NCI-H2171 (cell line): Measurements from ENCODE around the gene CHD3.

Source experiments
- DNase-seq: peaks from one replicate; lab custom pipeline; 2025; lab: John Stamatoyannopoulos, UW

CHD3 gene

GRCh38 chr17:7894226-7894625 lies 5.6 kb downstream of the CHD3 start:
- DNase-seq: no peak

GRCh38 chr17:7894866-7895265 lies 6.3 kb downstream of the CHD3 start:
- no peak for DNase-seq

GRCh38 chr17:7897090-7897489 lies 8.5 kb downstream of the CHD3 start:
- no peak for DNase-seq

DNA sequence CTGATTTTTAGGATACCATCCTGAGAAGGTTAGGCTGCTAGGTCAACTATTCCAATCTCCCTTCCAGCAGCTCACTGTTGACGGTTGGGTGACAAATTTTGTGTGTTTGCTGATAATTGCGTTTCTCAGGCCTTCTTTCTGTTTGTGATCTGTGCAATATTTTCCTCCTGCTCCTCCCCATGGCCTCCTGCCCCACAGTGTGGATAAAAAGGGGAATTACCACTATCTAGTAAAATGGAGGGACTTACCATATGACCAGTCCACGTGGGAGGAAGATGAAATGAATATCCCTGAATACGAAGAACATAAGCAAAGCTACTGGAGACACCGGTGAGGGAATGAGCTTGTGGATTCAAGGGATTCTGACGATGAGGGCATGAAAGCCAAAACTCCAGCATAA lies 9.2 kb downstream of the CHD3 start:
- DNase-seq: no peak

GRCh38 chr17:7903154-7904103 lies 14.8 kb downstream of the CHD3 start:
- DNase-seq: no peak

DNA sequence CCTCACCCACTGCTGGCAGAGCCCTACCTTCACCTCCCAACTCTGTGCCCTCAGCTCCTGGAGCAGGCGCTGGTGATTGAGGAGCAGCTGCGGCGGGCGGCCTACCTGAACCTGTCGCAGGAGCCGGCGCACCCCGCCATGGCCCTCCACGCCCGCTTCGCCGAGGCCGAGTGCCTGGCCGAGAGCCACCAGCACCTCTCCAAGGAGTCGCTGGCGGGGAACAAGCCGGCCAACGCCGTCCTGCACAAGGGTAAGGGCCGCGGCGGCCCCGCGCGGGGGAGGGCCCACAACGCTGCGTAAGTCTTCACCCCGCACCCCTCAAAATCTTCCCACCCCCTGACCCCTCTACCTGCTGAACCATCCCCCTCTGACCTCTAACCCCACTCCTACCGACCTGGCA lies 20.5 kb downstream of the CHD3 start:
- no peak for DNase-seq

DNA sequence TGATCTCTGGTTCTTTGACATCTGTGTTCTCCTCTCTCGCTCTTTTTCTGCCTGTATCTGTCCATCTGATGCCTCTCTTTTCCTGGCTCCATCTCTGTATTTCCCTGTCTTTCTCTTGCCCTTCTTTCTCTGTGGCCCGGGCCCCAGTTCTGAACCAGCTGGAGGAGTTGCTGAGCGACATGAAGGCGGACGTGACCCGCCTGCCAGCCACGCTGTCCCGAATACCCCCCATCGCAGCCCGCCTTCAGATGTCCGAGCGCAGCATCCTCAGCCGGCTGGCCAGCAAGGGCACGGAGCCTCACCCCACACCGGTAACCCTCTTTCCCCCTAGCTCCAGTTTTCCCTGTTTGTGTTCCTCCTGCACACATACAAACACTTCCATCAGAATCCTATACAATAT lies 21.7 kb downstream of the CHD3 start:
- no peak for DNase-seq

- no peak for DNase-seq
These were observed 22.1 kb downstream of the CHD3 start for GRCh38 chr17:7910711-7911110.

DNA sequence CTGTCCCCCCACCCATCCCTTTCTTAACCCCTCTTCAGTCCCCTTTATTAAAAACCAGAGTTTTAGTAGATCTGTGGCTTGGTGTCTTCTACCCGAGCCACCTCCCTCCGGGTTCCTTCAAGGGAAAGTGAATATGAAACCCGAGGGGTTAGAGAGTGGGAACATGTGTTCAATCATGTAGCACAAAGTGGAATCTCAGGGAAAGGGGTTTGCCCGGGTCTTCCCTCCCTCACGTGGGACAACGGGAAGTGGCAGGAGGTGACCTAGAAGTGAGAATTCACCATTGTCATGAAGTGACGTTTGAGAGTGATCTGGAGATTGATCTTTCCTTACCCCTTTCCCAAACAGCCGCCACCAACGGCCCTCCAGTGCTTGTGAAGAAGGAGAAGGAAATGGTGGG lies 22.5 kb downstream of the CHD3 start:
- no peak for DNase-seq

- peak; percentile 66 for DNase-seq
These were observed 24.4 kb downstream of the CHD3 start for GRCh38 chr17:7912927-7913524.

GRCh38 chr17:7915179-7915610 lies 26.6 kb downstream of the CHD3 start:
- no peak for DNase-seq

GRCh38 chr17:7915611-7916384 lies 27.2 kb downstream of the CHD3 start, which contains the start of gene RNF227:
RNF227 (minus strand) TSS chr17:7916289; CDS start chr17:7916195, 94 bp downstream.
- peak; percentile 99 for DNase-seq

DNA sequence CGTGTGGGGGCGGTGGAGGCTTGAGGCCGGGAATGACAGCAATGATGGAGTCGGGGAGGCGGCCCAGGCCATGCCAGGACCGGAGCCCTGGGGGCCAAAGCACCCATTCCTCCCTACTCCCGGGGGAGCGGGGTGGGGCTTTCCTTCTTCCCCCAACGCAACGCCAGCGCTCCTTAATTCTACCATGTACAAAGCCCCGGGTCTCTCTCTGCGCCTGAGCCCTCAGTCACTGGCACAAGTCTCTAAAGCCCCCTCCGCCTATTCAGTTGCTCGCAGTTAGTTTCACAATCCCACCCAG lies 27.7 kb downstream of the CHD3 start:
- DNase-seq: no peak

GRCh38 chr17:7916808-7917207 lies 28.2 kb downstream of the CHD3 start:
- DNase-seq: no peak

DNA sequence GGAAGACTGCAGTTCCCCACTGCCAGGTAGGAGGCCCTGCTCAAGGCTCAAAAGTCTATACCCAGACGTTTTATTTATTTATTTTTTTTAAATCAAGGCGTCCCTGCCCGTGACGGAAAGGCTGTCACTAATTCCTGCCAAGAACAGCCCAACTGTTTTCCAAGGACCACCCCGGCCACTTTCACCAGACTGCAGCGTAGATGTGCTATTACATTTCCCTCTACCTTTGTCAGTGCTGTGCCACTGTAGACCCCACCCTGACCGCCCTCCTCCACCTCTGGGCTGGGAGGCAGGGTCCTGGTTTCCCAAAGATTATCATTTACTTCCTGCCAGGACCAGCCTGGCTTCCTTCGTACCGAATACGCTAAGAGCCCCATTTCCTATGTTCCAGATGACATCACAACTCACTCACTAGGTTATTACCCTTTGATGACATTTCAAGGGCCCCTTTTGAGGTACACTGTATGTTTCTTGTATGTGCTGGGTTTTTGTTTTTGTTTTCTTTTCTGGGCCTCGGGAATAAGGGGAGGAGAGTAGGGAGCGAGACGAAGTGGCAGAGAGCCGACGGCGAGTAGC lies 33.8 kb downstream of the CHD3 start:
- DNase-seq: no peak

GRCh38 chr17:7922845-7923628 lies 34.4 kb downstream of the CHD3 start:
- no peak for DNase-seq

DNA sequence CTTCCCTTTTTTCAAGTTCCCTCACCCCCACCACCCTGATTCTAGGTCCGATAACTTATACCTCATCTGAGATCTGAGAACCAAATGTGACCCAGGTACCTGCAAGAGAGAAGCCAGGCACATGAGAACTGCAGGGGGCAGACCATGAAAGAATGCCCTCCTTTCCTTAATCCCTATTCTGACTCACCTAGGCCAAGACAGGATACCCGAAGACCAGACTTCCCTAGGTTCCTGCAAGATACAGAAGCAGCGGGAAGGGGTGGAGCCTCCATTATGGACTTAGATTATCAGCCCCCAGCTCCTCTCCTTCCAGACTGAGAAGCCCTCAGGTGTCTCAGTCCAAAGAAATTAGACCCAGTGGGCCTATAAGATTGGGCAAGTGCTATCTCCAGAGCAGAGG lies 39.0 kb downstream of the CHD3 start:
- no peak for DNase-seq

GRCh38 chr17:7929158-7930023 lies 40.8 kb downstream of the CHD3 start, which contains the start of gene KCNAB3:
KCNAB3 (minus strand) TSS chr17:7929856; CDS start chr17:7929435, 421 bp downstream.
- peak; percentile 87 for DNase-seq

GRCh38 chr17:7930841-7931631 lies 42.4 kb downstream of the CHD3 start:
- no peak for DNase-seq
